Testis (tissue), 2 donors: Measurements from ENCODE around the gene CTAGE6.
"Not testable (repeated sequence)": the region's sequence is repeated elsewhere in the genome, so short reads cannot be mapped to it uniquely, and the experiment has no call there.

Experiments
- POLR2A ChIP-seq: fragments of 450-650 bp; IDR thresholded peaks from one replicate; pipeline ENCODE4 v1.6.1; 2017; ENCODE audit warnings: antibody characterized with exemption, mild to moderate bottlenecking, moderate library complexity
- TF ChIP-seq, protein P1 (sequence below), 3 experiments: fragments of 450-650 bp in 2 of 3; fragments of 200-600 bp in 1 of 3; sonication (generic) in 1 of 3; IDR thresholded peaks; one replicate each; pipeline ENCODE4 v1.5.1; 2016 to 2019; ENCODE audit warnings: antibody characterized with exemption in 3 of 3, mild to moderate bottlenecking in 2 of 3, moderate library complexity in 1 of 3

DNA sequence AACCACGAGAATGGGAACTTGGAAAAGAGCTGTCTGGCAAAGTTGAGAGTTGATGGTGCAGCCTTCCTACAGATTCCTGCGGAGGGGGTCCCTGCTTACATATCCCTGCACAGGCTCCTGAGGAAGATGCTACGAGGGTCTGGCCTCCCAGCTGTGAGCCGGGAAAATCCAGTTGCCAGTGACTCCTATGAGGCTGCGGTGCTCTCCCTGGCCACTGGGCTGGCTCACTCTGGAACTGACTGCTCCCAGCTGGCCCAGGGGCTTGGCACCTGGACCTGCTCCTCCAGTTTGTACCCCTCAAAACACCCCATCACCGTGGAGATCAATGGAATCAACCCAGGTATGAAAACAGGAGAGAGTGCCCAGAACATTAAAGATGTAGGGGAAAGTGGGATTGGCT, 37.2 kb downstream of the CTAGE6 start:
- TF ChIP-seq, protein P1, sequence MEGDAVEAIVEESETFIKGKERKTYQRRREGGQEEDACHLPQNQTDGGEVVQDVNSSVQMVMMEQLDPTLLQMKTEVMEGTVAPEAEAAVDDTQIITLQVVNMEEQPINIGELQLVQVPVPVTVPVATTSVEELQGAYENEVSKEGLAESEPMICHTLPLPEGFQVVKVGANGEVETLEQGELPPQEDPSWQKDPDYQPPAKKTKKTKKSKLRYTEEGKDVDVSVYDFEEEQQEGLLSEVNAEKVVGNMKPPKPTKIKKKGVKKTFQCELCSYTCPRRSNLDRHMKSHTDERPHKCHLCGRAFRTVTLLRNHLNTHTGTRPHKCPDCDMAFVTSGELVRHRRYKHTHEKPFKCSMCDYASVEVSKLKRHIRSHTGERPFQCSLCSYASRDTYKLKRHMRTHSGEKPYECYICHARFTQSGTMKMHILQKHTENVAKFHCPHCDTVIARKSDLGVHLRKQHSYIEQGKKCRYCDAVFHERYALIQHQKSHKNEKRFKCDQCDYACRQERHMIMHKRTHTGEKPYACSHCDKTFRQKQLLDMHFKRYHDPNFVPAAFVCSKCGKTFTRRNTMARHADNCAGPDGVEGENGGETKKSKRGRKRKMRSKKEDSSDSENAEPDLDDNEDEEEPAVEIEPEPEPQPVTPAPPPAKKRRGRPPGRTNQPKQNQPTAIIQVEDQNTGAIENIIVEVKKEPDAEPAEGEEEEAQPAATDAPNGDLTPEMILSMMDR (IDR thresholded peaks at IDR 0.05): not testable (repeated sequence)
- TF ChIP-seq POLR2A: not testable (repeated sequence)
